Right cardiac atrium (tissue), 5 donors: ENCODE data around the gene RNASE13. TPM values are rescaled to one million over a fixed set of nuclear protein-coding genes. Genes with fewer than 3 reads are reported as not detected.

Source experiments
- ATAC-seq, 2 donors: fragments of 200-7000 bp; cut with Tn5 transposase; one replicate each; pipeline versions ENCODE4 v1.8.0 to v1.9.1; 2020; ENCODE audit warnings: moderate library complexity in 2 of 2, mild to moderate bottlenecking in 1 of 2
- DNase-seq, 3 donors: peaks; one replicate each; pipeline ENCODE4 v3.0.0-alpha.2; 2020
- H3K27ac ChIP-seq: one replicate; pipeline ENCODE4 v1.5.1; 2013; ENCODE audit warnings: mild to moderate bottlenecking, low read length, control low read depth, moderate library complexity
- H3K27me3 ChIP-seq: one replicate; pipeline ENCODE4 v1.6.1; 2013; ENCODE audit not compliant: control insufficient read depth, insufficient read depth
- H3K4me1 ChIP-seq: one replicate; pipeline ENCODE4 v1.6.1; 2013; ENCODE audit warnings: low read length; ENCODE audit not compliant: control insufficient read depth, insufficient read depth
- H3K4me3 ChIP-seq: one replicate; pipeline ENCODE4 v1.5.1; 2013; ENCODE audit warnings: low read length, control low read depth
- H3K9me3 ChIP-seq: one replicate; pipeline ENCODE4 v1.6.1; 2013; ENCODE audit warnings: low read length; ENCODE audit not compliant: control insufficient read depth
- WGBS: extraction: QIAGEN DNeasy Blood & Tissue Kit; methylation state at CpG from one replicate; pipeline ENCODE4 v1.1.7; 2013; 5-methylcytosine and 5-hydroxymethylcytosine counted together
- intact Hi-C, 4 donors: fragments of 100-400 bp; cut with DNase I; formaldehyde crosslinking; loops; one replicate each; pipeline versions ENCODE4 v1.11.0 to v1.14.0; 2022 to 2023
- polyA plus RNA-seq: library from polyadenylated mRNA; stranded (reverse); fragments of 200-250 nt; gene quantifications from one replicate; pipeline ENCODE4 v1.2.3, GENCODE V29; 2013
- total RNA-seq, 4 donors: library from RNA; stranded (reverse); fragmentation: NEBNext Ultra II Directional; extraction: Animal tissue kit (Norgen Biotek cat#: 25700); gene quantifications; one replicate each; pipeline ENCODE4 v1.2.1, GENCODE V29; 2021
- donor health status: healthy with polysubstance abuse.
- donor health status: DM: no; HTN: yes; CAD: no.
- donor health status: DM: no; HTN: no; CAD: no.
- donor health status: DM: no; HTN: yes; CAD: no; lungs with severe emphysema.
- donor health status: DM: yes; HTN: yes; CAD: no.

The RNASE13 gene
- total and polyA plus RNA-seq, 5 donors = not detected

GRCh38 chr14:21061347-21061668 is 26.7 kb upstream of the RNASE13 start:
- Histone ChIP-seq H3K27ac (no peak overlapping the region), H3K27me3 (no peaks in the 10 kb centered on the region), H3K4me1 (peaks cover 2% of the 10 kb centered on the region), H3K4me3 (no peak overlapping the region), H3K9me3 (no peaks in the 10 kb centered on the region)
- 91% methylated on average over 3 of the region's 3 CpGs for WGBS
- intact Hi-C loops = no loop called here
- ATAC-seq (no peak), DNase-seq (no peak)

GRCh38 chr14:21060614-21061346 is 26.2 kb upstream of the RNASE13 start:
- no peak for ATAC-seq
- intact Hi-C loops = no loop called here

GRCh38 chr14:21059842-21060613 is 25.4 kb upstream of the RNASE13 start:
- H3K4me3 ChIP-seq = no peak overlapping the region
- intact Hi-C loops = no loop called here
- no peaks in the 10 kb centered on the region for H3K27me3 ChIP-seq
- no peak overlapping the region for H3K27ac ChIP-seq
- 65% methylated on average over 8 of the region's 8 CpGs for WGBS
- ATAC-seq (no peak), DNase-seq (peak in 1 of 3 donors; percentile 44)
- peaks cover 2% of the 10 kb centered on the region for H3K4me1 ChIP-seq
- H3K9me3 ChIP-seq = no peaks in the 10 kb centered on the region

More at GRCh38 chr14:21060614-21061346, 26.2 kb upstream of the RNASE13 start:
- no peak for DNase-seq
- 75% methylated on average over 13 of the region's 13 CpGs for WGBS
- Histone ChIP-seq H3K27ac (no peak overlapping the region), H3K4me1 (peaks cover 2% of the 10 kb centered on the region), H3K9me3 (no peaks in the 10 kb centered on the region), H3K4me3 (no peak overlapping the region), H3K27me3 (no peaks in the 10 kb centered on the region)

GRCh38 chr14:21058903-21059302 is 24.3 kb upstream of the RNASE13 start:
- intact Hi-C loops = no loop called here
- WGBS = 91% methylated on average over 5 of the region's 5 CpGs
- DNase-seq = no peak
- Histone ChIP-seq H3K27ac (no peak overlapping the region), H3K4me1 (peaks cover 2% of the 10 kb centered on the region), H3K9me3 (no peaks in the 10 kb centered on the region), H3K27me3 (no peaks in the 10 kb centered on the region), H3K4me3 (no peak overlapping the region)
- ATAC-seq = no peak

GRCh38 chr14:21057803-21058675 is 23.4 kb upstream of the RNASE13 start, which contains the start of gene RNASE8:
Gene RNASE8, plus strand, starts transcription at chr14:21057822. Its CDS starts 71 bp downstream, at chr14:21057893.
- 62% methylated on average over 8 of the region's 8 CpGs for WGBS
- Histone ChIP-seq H3K27me3 (no peaks in the 10 kb centered on the region), H3K27ac (no peak within 1 kb of the TSS), H3K9me3 (no peaks in the 10 kb centered on the region), H3K4me1 (no peaks in the 10 kb centered on the region), H3K4me3 (no peak within 1 kb of the TSS)
- intact Hi-C loops = no loop called here
- DNase-seq = no peak
- ATAC-seq = no peak

GRCh38 chr14:21056520-21057163 is 22.0 kb upstream of the RNASE13 start:
- Histone ChIP-seq H3K27me3 (no peaks in the 10 kb centered on the region), H3K9me3 (no peaks in the 10 kb centered on the region), H3K4me3 (no peak overlapping the region), H3K4me1 (no peaks in the 10 kb centered on the region), H3K27ac (no peak overlapping the region)
- intact Hi-C loops = no loop called here
- DNase-seq = peak in 1 of 3 donors; percentile 33
- no peak for ATAC-seq
- 75% methylated on average over 10 of the region's 10 CpGs for WGBS

GRCh38 chr14:21055432-21056117 is 21.0 kb upstream of the RNASE13 start:
- no peak overlapping the region for H3K27ac ChIP-seq
- intact Hi-C loops = no loop called here
- no peak overlapping the region for H3K4me3 ChIP-seq
- no peak for ATAC-seq
- WGBS = 67% methylated on average over 5 of the region's 5 CpGs
- H3K4me1 ChIP-seq = no peaks in the 10 kb centered on the region
- H3K27me3 ChIP-seq = no peaks in the 10 kb centered on the region
- no peak for DNase-seq
- no peaks in the 10 kb centered on the region for H3K9me3 ChIP-seq

- Histone ChIP-seq H3K4me1 (no peaks in the 10 kb centered on the region), H3K9me3 (no peaks in the 10 kb centered on the region), H3K27me3 (no peaks in the 10 kb centered on the region), H3K27ac (no peak overlapping the region), H3K4me3 (no peak overlapping the region)
- ATAC-seq (no peak), DNase-seq (no peak)
- 75% methylated on average over 4 of the region's 4 CpGs for WGBS
- intact Hi-C loops = no loop called here
Observed at GRCh38 chr14:21054768-21055145, 20.1 kb upstream of the RNASE13 start.

- H3K27ac ChIP-seq = no peak overlapping the region
- no peaks in the 10 kb centered on the region for H3K4me1 ChIP-seq
- 67% methylated on average over 3 of the region's 3 CpGs for WGBS
- ATAC-seq (no peak), DNase-seq (no peak)
- H3K27me3 ChIP-seq = no peaks in the 10 kb centered on the region
- no peaks in the 10 kb centered on the region for H3K9me3 ChIP-seq
- H3K4me3 ChIP-seq = no peak overlapping the region
- intact Hi-C loops = no loop called here
Observed at GRCh38 chr14:21054123-21054767, 19.6 kb upstream of the RNASE13 start.
